ENCODE data around the gene VPS11. TPM values are rescaled to one million over a fixed set of nuclear protein-coding genes. Genes with fewer than 3 reads are reported as not detected.

VPS11 gene
- total and polyA plus RNA-seq, 10 of the 15 experiments (the other 5 are each of a cell fraction or from before 2014, with no cell fraction given), result 15.8 to 26.4 (median 24.5) TPM

GRCh38 chr11:119113716-119114115, 46.1 kb downstream of the VPS11 start:
- H3K4me3 ChIP-seq, result no peak overlapping the region
- H3K4me1 ChIP-seq (ENCODE audit: control insufficient read depth, insufficient read depth, low read length), result peaks cover 5% of the 10 kb centered on the region
- no peaks in the 10 kb centered on the region for H3K27me3 ChIP-seq (replicated peaks in 1 of 2; ENCODE audit: control insufficient read depth in 2 of 2, insufficient read depth in 2 of 2, low read length in 1 of 2)
- no peaks in the 10 kb centered on the region for H4K20me1 ChIP-seq (ENCODE audit: control insufficient read depth, insufficient read depth)
- SMC1A ChIA-PET (ENCODE audit: uncharacterized antibody, unreplicated experiment), result no interaction called here
- no peak for FAIRE-seq
- no TSS peak for BruUV-seq (replicated peaks)
- H3K9ac ChIP-seq (ENCODE audit: control insufficient read depth, insufficient read depth, low read length), result no peak overlapping the region
- TF ChIP-seq, protein P1, sequence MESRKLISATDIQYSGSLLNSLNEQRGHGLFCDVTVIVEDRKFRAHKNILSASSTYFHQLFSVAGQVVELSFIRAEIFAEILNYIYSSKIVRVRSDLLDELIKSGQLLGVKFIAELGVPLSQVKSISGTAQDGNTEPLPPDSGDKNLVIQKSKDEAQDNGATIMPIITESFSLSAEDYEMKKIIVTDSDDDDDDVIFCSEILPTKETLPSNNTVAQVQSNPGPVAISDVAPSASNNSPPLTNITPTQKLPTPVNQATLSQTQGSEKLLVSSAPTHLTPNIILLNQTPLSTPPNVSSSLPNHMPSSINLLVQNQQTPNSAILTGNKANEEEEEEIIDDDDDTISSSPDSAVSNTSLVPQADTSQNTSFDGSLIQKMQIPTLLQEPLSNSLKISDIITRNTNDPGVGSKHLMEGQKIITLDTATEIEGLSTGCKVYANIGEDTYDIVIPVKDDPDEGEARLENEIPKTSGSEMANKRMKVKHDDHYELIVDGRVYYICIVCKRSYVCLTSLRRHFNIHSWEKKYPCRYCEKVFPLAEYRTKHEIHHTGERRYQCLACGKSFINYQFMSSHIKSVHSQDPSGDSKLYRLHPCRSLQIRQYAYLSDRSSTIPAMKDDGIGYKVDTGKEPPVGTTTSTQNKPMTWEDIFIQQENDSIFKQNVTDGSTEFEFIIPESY (IDR thresholded peaks at IDR 0.05), result no peak
- TF ChIP-seq KLF5 (IDR thresholded peaks at IDR 0.05; ENCODE audit: partially characterized antibody) (no peak), SIN3A (IDR thresholded peaks at IDR 0.05; ENCODE audit: low read depth, low read length) (no peak), MTA3 (IDR thresholded peaks at IDR 0.05; ENCODE audit: borderline replicate concordance, low read length) (no peak), CBX3 (IDR thresholded peaks at IDR 0.05; ENCODE audit: borderline replicate concordance, low read depth) (no peak), HCFC1 (IDR thresholded peaks at IDR 0.05; ENCODE audit: low read length) (no peak), NFYA (IDR thresholded peaks at IDR 0.05; ENCODE audit: borderline replicate concordance, low read depth, low read length) (no peak), SMAD5 (IDR thresholded peaks at IDR 0.05; ENCODE audit: low read depth) (no peak), SMARCA5 (IDR thresholded peaks at IDR 0.05) (no peak), HDGF (IDR thresholded peaks at IDR 0.05) (no peak), YY1 (IDR thresholded peaks at IDR 0.05; ENCODE audit: low read depth, low read length) (no peak), POLR2A (IDR thresholded peaks at IDR 0.05; ENCODE audit: low read depth, low read length) (no peak), BCL11A (IDR thresholded peaks at IDR 0.05; ENCODE audit: low read depth, low read length) (no peak), CBFB (IDR thresholded peaks at IDR 0.05; ENCODE audit: low read depth) (no peak), ZSCAN29 (IDR thresholded peaks at IDR 0.05) (no peak), MTA2 (IDR thresholded peaks at IDR 0.05; ENCODE audit: low read depth) (no peak), FOXK2 (IDR thresholded peaks at IDR 0.05) (no peak)
- TF ChIP-seq, protein P2, sequence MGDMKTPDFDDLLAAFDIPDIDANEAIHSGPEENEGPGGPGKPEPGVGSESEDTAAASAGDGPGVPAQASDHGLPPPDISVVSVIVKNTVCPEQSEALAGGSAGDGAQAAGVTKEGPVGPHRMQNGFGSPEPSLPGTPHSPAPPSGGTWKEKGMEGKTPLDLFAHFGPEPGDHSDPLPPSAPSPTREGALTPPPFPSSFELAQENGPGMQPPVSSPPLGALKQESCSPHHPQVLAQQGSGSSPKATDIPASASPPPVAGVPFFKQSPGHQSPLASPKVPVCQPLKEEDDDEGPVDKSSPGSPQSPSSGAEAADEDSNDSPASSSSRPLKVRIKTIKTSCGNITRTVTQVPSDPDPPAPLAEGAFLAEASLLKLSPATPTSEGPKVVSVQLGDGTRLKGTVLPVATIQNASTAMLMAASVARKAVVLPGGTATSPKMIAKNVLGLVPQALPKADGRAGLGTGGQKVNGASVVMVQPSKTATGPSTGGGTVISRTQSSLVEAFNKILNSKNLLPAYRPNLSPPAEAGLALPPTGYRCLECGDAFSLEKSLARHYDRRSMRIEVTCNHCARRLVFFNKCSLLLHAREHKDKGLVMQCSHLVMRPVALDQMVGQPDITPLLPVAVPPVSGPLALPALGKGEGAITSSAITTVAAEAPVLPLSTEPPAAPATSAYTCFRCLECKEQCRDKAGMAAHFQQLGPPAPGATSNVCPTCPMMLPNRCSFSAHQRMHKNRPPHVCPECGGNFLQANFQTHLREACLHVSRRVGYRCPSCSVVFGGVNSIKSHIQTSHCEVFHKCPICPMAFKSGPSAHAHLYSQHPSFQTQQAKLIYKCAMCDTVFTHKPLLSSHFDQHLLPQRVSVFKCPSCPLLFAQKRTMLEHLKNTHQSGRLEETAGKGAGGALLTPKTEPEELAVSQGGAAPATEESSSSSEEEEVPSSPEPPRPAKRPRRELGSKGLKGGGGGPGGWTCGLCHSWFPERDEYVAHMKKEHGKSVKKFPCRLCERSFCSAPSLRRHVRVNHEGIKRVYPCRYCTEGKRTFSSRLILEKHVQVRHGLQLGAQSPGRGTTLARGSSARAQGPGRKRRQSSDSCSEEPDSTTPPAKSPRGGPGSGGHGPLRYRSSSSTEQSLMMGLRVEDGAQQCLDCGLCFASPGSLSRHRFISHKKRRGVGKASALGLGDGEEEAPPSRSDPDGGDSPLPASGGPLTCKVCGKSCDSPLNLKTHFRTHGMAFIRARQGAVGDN (IDR thresholded peaks at IDR 0.05), result no peak
- intact Hi-C loops (cut with micrococcal nuclease; ENCODE audit: unreplicated experiment), result no loop called here
- peaks cover 5% of the 10 kb centered on the region for H3K79me2 ChIP-seq (ENCODE audit: control insufficient read depth, insufficient read depth, low read length)
- DNase-seq (ENCODE audit: low read depth, low spot score), result no peak
- 93% methylated on average over 9 of the region's 9 CpGs for WGBS (ENCODE audit: insufficient coverage, insufficient replicate concordance, low lambda C conversion rate, missing lambda C conversion rate)
- RAD21 ChIA-PET (ENCODE audit: unreplicated experiment), result no interaction called here
- POLR2A ChIA-PET, result no interaction called here
- no peak overlapping the region for H2AFZ ChIP-seq (ENCODE audit: control insufficient read depth, low read depth, low read length)
- H3K4me2 ChIP-seq (ENCODE audit: control insufficient read depth, insufficient read depth), result no peak overlapping the region
- in situ Hi-C loops (cut with MboI), result no loop called here
- peaks cover 19 to 22% of the 10 kb centered on the region in 2 experiments for H3K36me3 ChIP-seq (ENCODE audit: control insufficient read depth in 2 of 2, insufficient read depth in 2 of 2, low read length in 1 of 2)
- H3K9me3 ChIP-seq (replicated peaks; ENCODE audit: control insufficient read depth, insufficient read depth, low read length), result no peaks in the 10 kb centered on the region
- no peak overlapping the region for H3K27ac ChIP-seq (ENCODE audit: control insufficient read depth, insufficient read depth)
- CTCF ChIA-PET, result no interaction called here
- no peak for ATAC-seq

Data from GM12878 (cell line).